Calu3 (cell line): ENCODE results near the gene SLC30A2. TPM values are rescaled to one million over a fixed set of nuclear protein-coding genes. Genes with fewer than 3 reads are reported as not detected.

Source experiments
- BruUV-seq: library from RNA; stranded (reverse); fragments of 400-500 nt; replicated peaks from 2 replicates; lab custom pipeline; 2021; lab: Mats Ljungman, UMichigan
- CTCF ChIA-PET: fragments of 300-600 bp; sonication (Branson Sonifier 250); formaldehyde crosslinking; loops from one replicate; lab custom pipeline; 2022; ENCODE audit warnings: antibody characterized with exemption; lab: Charles Lee
- DNase-seq: peaks from one replicate; pipeline ENCODE4 v3.0.0; 2022
- H3K27ac Mint-ChIP-seq: one replicate; pipeline ENCODE4 v1.8.0; 2022; ENCODE audit warnings: mixed read lengths; ENCODE audit not compliant: unreplicated experiment
- H3K27me3 Mint-ChIP-seq: one replicate; pipeline ENCODE4 v1.8.0; 2022; ENCODE audit warnings: mixed read lengths; ENCODE audit not compliant: unreplicated experiment
- H3K36me3 Mint-ChIP-seq: one replicate; pipeline ENCODE4 v1.8.0; 2022; ENCODE audit warnings: mild to moderate bottlenecking, moderate library complexity, mixed read lengths; ENCODE audit not compliant: insufficient read depth, unreplicated experiment
- H3K4me1 Mint-ChIP-seq: one replicate; pipeline ENCODE4 v1.8.0; 2022; ENCODE audit warnings: mild to moderate bottlenecking, low read depth, mixed read lengths; ENCODE audit not compliant: unreplicated experiment
- H3K4me3 Mint-ChIP-seq: one replicate; pipeline ENCODE4 v1.8.0; 2022; ENCODE audit warnings: mild to moderate bottlenecking, low read depth, moderate library complexity, mixed read lengths; ENCODE audit not compliant: unreplicated experiment
- H3K9me3 Mint-ChIP-seq: one replicate; pipeline ENCODE4 v1.8.0; 2022; ENCODE audit warnings: low read depth, mixed read lengths; ENCODE audit not compliant: unreplicated experiment
- intact Hi-C: fragments of 100-400 bp; cut with micrococcal nuclease; formaldehyde crosslinking; loops from one replicate; pipeline ENCODE4 v1.10.0; 2022; ENCODE audit not compliant: unreplicated experiment
- total RNA-seq: library from RNA; stranded (reverse); gene quantifications from 2 replicates; pipeline ENCODE4 v1.2.3, GENCODE V29; 2022
- TF ChIP-seq, protein P1 (sequence below): fragments of 200-600 bp; IDR thresholded peaks from one replicate; pipeline ENCODE4 v1.8.0; 2022; ENCODE audit warnings: antibody characterized with exemption; ENCODE audit not compliant: unreplicated experiment

Gene SLC30A2
- total RNA-seq, 1 experiment from 2014 or later, result not detected

DNA sequence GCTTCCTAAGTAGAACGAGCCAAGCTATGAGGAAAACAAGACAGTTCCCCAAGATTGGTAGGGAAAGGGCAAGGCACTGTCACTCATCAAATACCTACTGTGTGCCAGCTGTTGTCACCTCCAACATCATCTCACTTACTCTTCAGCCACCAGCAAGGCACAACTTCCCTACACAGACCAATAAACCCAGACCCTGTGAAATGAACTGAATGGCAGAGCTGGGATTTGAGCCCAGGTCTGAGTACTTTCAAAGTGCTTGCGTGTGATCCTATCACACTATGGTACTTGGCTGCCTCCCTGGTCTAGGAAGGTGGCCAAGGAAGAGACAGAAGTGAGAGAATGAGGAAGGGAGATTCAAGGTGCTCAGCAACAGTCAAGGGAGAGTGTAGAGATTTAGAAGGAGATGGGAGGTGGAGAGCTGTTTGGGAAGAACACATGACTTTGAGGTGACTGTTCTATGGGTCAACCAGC, 38.2 kb upstream of the SLC30A2 start:
- TF ChIP-seq, protein P1, sequence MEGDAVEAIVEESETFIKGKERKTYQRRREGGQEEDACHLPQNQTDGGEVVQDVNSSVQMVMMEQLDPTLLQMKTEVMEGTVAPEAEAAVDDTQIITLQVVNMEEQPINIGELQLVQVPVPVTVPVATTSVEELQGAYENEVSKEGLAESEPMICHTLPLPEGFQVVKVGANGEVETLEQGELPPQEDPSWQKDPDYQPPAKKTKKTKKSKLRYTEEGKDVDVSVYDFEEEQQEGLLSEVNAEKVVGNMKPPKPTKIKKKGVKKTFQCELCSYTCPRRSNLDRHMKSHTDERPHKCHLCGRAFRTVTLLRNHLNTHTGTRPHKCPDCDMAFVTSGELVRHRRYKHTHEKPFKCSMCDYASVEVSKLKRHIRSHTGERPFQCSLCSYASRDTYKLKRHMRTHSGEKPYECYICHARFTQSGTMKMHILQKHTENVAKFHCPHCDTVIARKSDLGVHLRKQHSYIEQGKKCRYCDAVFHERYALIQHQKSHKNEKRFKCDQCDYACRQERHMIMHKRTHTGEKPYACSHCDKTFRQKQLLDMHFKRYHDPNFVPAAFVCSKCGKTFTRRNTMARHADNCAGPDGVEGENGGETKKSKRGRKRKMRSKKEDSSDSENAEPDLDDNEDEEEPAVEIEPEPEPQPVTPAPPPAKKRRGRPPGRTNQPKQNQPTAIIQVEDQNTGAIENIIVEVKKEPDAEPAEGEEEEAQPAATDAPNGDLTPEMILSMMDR, result no peak
- DNase-seq, result no peak
- BruUV-seq, result no TSS peak
- Mint-ChIP-seq H3K27me3 (no peaks in the 10 kb centered on the region), H3K4me1 (peaks cover 19% of the 10 kb centered on the region), H3K9me3 (no peaks in the 10 kb centered on the region), H3K36me3 (no peaks in the 10 kb centered on the region), H3K4me3 (no peak overlapping the region), H3K27ac (no peak overlapping the region)
- CTCF ChIA-PET, result no interaction called here
- intact Hi-C loops, result no loop called here

DNA sequence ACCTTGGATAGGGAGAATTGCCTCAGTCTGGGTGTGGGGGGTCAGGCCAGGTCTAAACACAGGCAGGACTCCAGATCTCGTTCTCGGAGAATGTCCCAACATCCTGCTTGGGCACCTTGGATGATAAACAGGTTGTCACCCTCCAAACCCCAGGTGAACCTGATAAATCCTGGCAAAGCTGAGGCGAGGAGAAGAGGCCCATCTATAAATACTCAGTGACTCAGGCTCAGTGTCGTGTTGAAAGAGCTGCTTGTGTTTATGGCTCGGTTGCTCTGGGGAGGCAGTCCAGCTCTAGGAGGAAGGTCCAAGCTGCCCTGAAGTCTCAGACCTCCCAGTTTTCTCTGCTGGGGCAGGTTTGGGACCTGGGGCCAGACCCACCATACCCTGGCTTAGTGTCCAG, 37.3 kb upstream of the SLC30A2 start:
- H3K4me3 Mint-ChIP-seq, result no peak overlapping the region
- CTCF ChIA-PET, result interaction anchor here (0.5 kb wide), 1 partner anchor 164 kb away, joined by 3 read pairs; no protein-coding TSS in a partner anchor
- no peaks in the 10 kb centered on the region for H3K27me3 Mint-ChIP-seq
- TF ChIP-seq, protein P1, result no peak
- H3K27ac Mint-ChIP-seq, result no peak overlapping the region
- peaks cover 28% of the 10 kb centered on the region for H3K4me1 Mint-ChIP-seq
- peak; percentile 4 for DNase-seq
- no peaks in the 10 kb centered on the region for H3K9me3 Mint-ChIP-seq
- no TSS peak for BruUV-seq
- no peaks in the 10 kb centered on the region for H3K36me3 Mint-ChIP-seq
- intact Hi-C loops, result no loop called here

DNA sequence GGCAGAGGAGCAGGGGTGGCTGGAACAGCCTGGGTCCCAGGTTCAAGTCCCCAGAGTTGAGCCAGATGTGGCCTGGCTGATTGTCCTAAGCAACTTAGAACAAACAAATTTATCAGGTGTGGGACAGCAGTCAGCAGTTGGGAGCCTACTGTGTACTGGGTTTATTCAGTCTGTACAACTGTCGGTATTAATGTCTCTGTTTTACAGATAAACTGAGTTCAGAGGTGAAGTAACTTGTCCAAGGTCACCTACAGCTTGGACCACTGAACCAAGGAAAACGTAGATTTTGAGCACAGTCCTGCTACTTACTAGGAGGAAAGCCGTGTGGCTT, 36.1 kb upstream of the SLC30A2 start:
- Mint-ChIP-seq H3K27me3 (no peaks in the 10 kb centered on the region), H3K36me3 (no peaks in the 10 kb centered on the region), H3K4me1 (peaks cover 30% of the 10 kb centered on the region), H3K27ac (no peak overlapping the region), H3K9me3 (no peaks in the 10 kb centered on the region), H3K4me3 (no peak overlapping the region)
- CTCF ChIA-PET, result no interaction called here
- BruUV-seq, result no TSS peak
- TF ChIP-seq, protein P1, result no peak
- no peak for DNase-seq
- intact Hi-C loops, result no loop called here

DNA sequence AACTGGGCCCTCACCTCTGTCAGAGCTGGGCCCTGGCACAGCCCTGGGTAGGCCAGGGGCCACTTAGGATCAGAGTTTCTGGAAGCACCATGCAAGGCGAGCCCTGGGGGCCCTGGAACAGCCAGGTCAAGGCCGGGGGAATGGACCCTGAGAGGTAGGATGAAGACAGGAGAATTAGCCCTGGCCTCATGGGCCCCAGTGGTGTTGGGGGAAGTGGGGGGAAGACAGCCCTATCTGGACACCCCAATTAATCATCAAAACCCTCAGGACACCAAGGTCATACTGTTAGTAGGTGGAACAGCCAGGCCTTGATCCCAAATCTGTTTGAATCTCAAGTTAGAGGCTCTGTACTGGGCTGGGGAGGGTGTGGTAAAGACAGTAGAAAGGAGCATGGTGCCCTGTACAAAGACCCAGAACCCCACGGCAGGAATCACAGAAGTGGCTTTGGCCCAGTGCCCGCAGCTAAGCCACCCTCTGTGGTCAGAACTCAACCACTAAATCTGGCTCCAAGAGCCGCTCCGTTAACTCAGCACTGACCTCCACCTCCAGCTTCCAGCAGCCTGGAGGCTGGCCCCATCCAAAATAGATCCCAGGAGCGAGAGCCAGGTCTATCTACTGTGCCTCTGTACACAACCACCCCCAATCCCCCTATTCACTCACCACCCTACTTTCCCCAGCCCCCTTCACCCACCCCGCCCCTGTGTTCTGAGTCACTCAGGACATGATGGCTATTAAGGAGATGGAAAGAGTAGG, 35.5 kb upstream of the SLC30A2 start:
- Mint-ChIP-seq H3K4me1 (peaks cover 32% of the 10 kb centered on the region), H3K36me3 (no peaks in the 10 kb centered on the region), H3K4me3 (no peak overlapping the region), H3K27ac (no peak overlapping the region), H3K27me3 (no peaks in the 10 kb centered on the region), H3K9me3 (no peaks in the 10 kb centered on the region)
- intact Hi-C loops, result no loop called here
- no TSS peak for BruUV-seq
- TF ChIP-seq, protein P1, result no peak
- CTCF ChIA-PET, result no interaction called here
- no peak for DNase-seq
